Endothelial cell of umbilical vein (primary cell): Measurements from ENCODE around the gene MAP3K4.

Source experiments
- EZH2 ChIP-seq: IDR thresholded peaks from 2 replicates; pipeline ENCODE4 v1.6.1; 2012; ENCODE audit warnings: borderline replicate concordance, low read depth, mild to moderate bottlenecking, moderate library complexity, low read length, inconsistent platforms; ENCODE audit not compliant: severe bottlenecking
- FOS ChIP-seq: IDR thresholded peaks from 2 replicates; pipeline ENCODE4 v1.6.1; 2011; ENCODE audit warnings: mild to moderate bottlenecking, low read length, moderate library complexity, borderline replicate concordance; ENCODE audit not compliant: insufficient read depth
- MYC ChIP-seq: IDR thresholded peaks from one replicate; pipeline ENCODE4 v1.6.1; 2011; ENCODE audit warnings: mild to moderate bottlenecking, low read depth, low read length
- POLR2A ChIP-seq: IDR thresholded peaks from 2 replicates; pipeline ENCODE4 v1.6.1; 2012; ENCODE audit warnings: low read depth, mild to moderate bottlenecking, control low read depth, low read length
- POLR2AphosphoS5 ChIP-seq: IDR thresholded peaks from 2 replicates; pipeline ENCODE4 v1.6.1; 2012; ENCODE audit warnings: low read depth, mild to moderate bottlenecking, control low read depth, low read length, moderate library complexity; ENCODE audit not compliant: insufficient read depth
- TF ChIP-seq, protein P1 (sequence below), 2 donors: IDR thresholded peaks; 1 replicate in 1 of 2; 2 replicates in 1 of 2; pipeline ENCODE4 v1.5.1; 2011; ENCODE audit warnings: low read length in 2 of 2, mild to moderate bottlenecking in 2 of 2, moderate library complexity in 2 of 2, control low read depth in 1 of 2, inconsistent platforms in 1 of 2, low read depth in 1 of 2; ENCODE audit not compliant: insufficient read depth in 1 of 2; ENCODE audit errors: extremely low read depth in 1 of 2

DNA sequence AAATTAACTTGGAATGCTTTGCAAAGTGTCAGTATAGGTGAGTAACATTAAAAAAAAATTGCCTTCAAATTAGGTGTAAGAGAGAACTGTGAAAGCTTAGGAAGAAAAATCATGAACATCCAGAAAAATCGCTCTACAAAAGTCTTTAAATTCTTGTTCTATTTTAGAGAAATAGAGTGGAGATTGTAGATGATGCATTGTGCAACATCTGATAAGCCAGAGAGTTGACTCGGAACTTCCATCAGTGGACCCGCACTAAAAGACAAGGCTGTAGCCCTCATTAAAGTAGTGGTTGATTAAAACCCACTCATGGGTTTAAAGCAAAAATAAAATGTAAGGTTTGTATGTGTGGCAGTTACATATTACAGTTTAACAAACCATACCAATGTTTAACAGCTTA lies 35.8 kb downstream of the MAP3K4 start:
- no peak for TF ChIP-seq POLR2A
- TF ChIP-seq, protein P1, sequence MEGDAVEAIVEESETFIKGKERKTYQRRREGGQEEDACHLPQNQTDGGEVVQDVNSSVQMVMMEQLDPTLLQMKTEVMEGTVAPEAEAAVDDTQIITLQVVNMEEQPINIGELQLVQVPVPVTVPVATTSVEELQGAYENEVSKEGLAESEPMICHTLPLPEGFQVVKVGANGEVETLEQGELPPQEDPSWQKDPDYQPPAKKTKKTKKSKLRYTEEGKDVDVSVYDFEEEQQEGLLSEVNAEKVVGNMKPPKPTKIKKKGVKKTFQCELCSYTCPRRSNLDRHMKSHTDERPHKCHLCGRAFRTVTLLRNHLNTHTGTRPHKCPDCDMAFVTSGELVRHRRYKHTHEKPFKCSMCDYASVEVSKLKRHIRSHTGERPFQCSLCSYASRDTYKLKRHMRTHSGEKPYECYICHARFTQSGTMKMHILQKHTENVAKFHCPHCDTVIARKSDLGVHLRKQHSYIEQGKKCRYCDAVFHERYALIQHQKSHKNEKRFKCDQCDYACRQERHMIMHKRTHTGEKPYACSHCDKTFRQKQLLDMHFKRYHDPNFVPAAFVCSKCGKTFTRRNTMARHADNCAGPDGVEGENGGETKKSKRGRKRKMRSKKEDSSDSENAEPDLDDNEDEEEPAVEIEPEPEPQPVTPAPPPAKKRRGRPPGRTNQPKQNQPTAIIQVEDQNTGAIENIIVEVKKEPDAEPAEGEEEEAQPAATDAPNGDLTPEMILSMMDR (IDR thresholded peaks at IDR 0.05; ENCODE audit: extremely low read depth in 1 of 2, insufficient read depth in 1 of 2, low read depth in 1 of 2, low read length in 2 of 2) = no peak
- TF ChIP-seq EZH2 = no peak
- TF ChIP-seq MYC = no peak
- no peak for TF ChIP-seq POLR2AphosphoS5
- no peak for TF ChIP-seq FOS
